H9 (cell line): ENCODE data around the gene GSTP1. TPM values are rescaled to one million over a fixed set of nuclear protein-coding genes. Genes with fewer than 3 reads are reported as not detected.
"Not testable (repeated sequence)": the region's sequence is repeated elsewhere in the genome, so short reads cannot be mapped to it uniquely, and the experiment has no call there.

Experiments
- DNase-seq: peaks from one replicate; pipeline ENCODE4 v3.0.0-alpha.2; 2017
- H2AFZ ChIP-seq: one replicate; pipeline ENCODE4 v1.6.1; 2013; ENCODE audit warnings: mild to moderate bottlenecking, low read length, control low read depth, moderate library complexity
- H2AK5ac ChIP-seq: 2 replicates; pipeline ENCODE4 v1.6.1; 2013; ENCODE audit warnings: low read length, control low read depth, mixed read lengths; ENCODE audit not compliant: insufficient read length
- H2BK120ac ChIP-seq: one replicate; pipeline ENCODE4 v1.6.1; 2013; ENCODE audit warnings: low read depth, mild to moderate bottlenecking, low read length, control low read depth, inconsistent platforms; ENCODE audit not compliant: poor library complexity, severe bottlenecking
- H2BK12ac ChIP-seq: 2 replicates; pipeline ENCODE4 v1.6.1; 2013; ENCODE audit warnings: low read length, control low read depth, mixed read lengths, low read depth; ENCODE audit not compliant: insufficient read length
- H2BK15ac ChIP-seq: 2 replicates; pipeline ENCODE4 v1.6.1; 2013; ENCODE audit warnings: low read depth, low read length, control low read depth
- H2BK20ac ChIP-seq: one replicate; pipeline ENCODE4 v1.6.1; 2013; ENCODE audit warnings: low read depth, mild to moderate bottlenecking, low read length, control low read depth, inconsistent platforms; ENCODE audit not compliant: poor library complexity, severe bottlenecking
- H2BK5ac ChIP-seq: 2 replicates; pipeline ENCODE4 v1.6.1; 2013; ENCODE audit warnings: low read length, control low read depth, mixed read lengths; ENCODE audit not compliant: insufficient read length
- H3K14ac ChIP-seq: 2 replicates; pipeline ENCODE4 v1.6.1; 2013; ENCODE audit warnings: low read length, control low read depth; ENCODE audit not compliant: insufficient read depth
- H3K18ac ChIP-seq: 2 replicates; pipeline ENCODE4 v1.6.1; 2013; ENCODE audit warnings: low read depth, mild to moderate bottlenecking, mixed read lengths, low read length, control low read depth; ENCODE audit not compliant: insufficient read length
- H3K23ac ChIP-seq: 2 replicates; pipeline ENCODE4 v1.6.1; 2013; ENCODE audit warnings: low read length, control low read depth, mixed read lengths, low read depth; ENCODE audit not compliant: insufficient read length
- H3K23me2 ChIP-seq: 2 replicates; pipeline ENCODE4 v1.6.1; 2013; ENCODE audit warnings: low read depth, mild to moderate bottlenecking, mixed read lengths, low read length, control low read depth; ENCODE audit not compliant: insufficient read length, poor library complexity, severe bottlenecking
- H3K27ac ChIP-seq: 2 replicates; pipeline ENCODE4 v1.5.1; 2013; ENCODE audit warnings: low read length, control low read depth, mixed read lengths, low read depth; ENCODE audit not compliant: insufficient read length
- H3K27me3 ChIP-seq: 2 replicates; pipeline ENCODE4 v1.6.1; 2013; ENCODE audit warnings: low read length, control low read depth, inconsistent platforms; ENCODE audit not compliant: insufficient read depth
- H3K4ac ChIP-seq: 2 replicates; pipeline ENCODE4 v1.6.1; 2013; ENCODE audit warnings: low read depth, mild to moderate bottlenecking, control low read depth, inconsistent platforms, low read length, moderate library complexity
- H3K4me1 ChIP-seq: 2 replicates; pipeline ENCODE4 v1.6.1; 2013; ENCODE audit warnings: low read length, control low read depth, inconsistent platforms; ENCODE audit not compliant: insufficient read depth
- H3K4me2 ChIP-seq: 2 replicates; pipeline ENCODE4 v1.6.1; 2013; ENCODE audit warnings: low read length, control low read depth, mixed read lengths; ENCODE audit not compliant: insufficient read length, insufficient read depth
- H3K56ac ChIP-seq: 2 replicates; pipeline ENCODE4 v1.6.1; 2013; ENCODE audit warnings: low read depth, mild to moderate bottlenecking, mixed read lengths, low read length, control low read depth; ENCODE audit not compliant: insufficient read length
- H3K79me1 ChIP-seq: 2 replicates; pipeline ENCODE4 v1.6.1; 2013; ENCODE audit warnings: low read depth, mild to moderate bottlenecking, moderate library complexity, low read length, control low read depth, inconsistent platforms; ENCODE audit not compliant: insufficient read depth, poor library complexity, severe bottlenecking
- H3K79me2 ChIP-seq: 2 replicates; pipeline ENCODE4 v1.6.1; 2013; ENCODE audit warnings: low read length, control low read depth, inconsistent platforms; ENCODE audit not compliant: insufficient read depth
- H3K9ac ChIP-seq: 2 replicates; pipeline ENCODE4 v1.6.1; 2013; ENCODE audit warnings: low read length, control low read depth, mixed read lengths; ENCODE audit not compliant: insufficient read length; ENCODE audit errors: extremely low read depth
- H3K9me3 ChIP-seq: one replicate; pipeline ENCODE4 v1.6.1; 2013; ENCODE audit warnings: low read depth, low read length, inconsistent platforms; ENCODE audit not compliant: control insufficient read depth
- H3T11ph ChIP-seq: one replicate; pipeline ENCODE4 v1.6.1; 2013; ENCODE audit warnings: mild to moderate bottlenecking, low read length, control low read depth, inconsistent platforms
- H4K20me1 ChIP-seq: one replicate; pipeline ENCODE4 v1.6.1; 2013; ENCODE audit not compliant: control insufficient read depth, insufficient read length, insufficient read depth
- H4K5ac ChIP-seq: 2 replicates; pipeline ENCODE4 v1.6.1; 2013; ENCODE audit warnings: low read depth, mild to moderate bottlenecking, mixed read lengths, low read length, control low read depth; ENCODE audit not compliant: insufficient read length
- H4K8ac ChIP-seq: replicated peaks from 2 replicates; pipeline ENCODE4 v1.6.1; 2013; ENCODE audit warnings: low read length, control low read depth, mixed read lengths, low read depth; ENCODE audit not compliant: insufficient read length
- H4K91ac ChIP-seq: 2 replicates; pipeline ENCODE4 v1.6.1; 2013; ENCODE audit warnings: low read depth, mild to moderate bottlenecking, moderate library complexity, mixed read lengths, low read length, control low read depth; ENCODE audit not compliant: insufficient read length
- H3K27ac Mint-ChIP-seq, 3 experiments: 2 replicates in 2 of 3; 3 replicates in 1 of 3; pipeline ENCODE4 v1.8.0; 2020 to 2021; ENCODE audit warnings: mixed read lengths in 3 of 3, mild to moderate bottlenecking in 1 of 3, moderate library complexity in 1 of 3
- H3K27me3 Mint-ChIP-seq: 2 replicates; pipeline ENCODE4 v1.8.0; 2021; ENCODE audit warnings: low read depth, mild to moderate bottlenecking, moderate library complexity, mixed read lengths
- H3K36me3 Mint-ChIP-seq, 3 experiments: 2 replicates in 2 of 3; 3 replicates in 1 of 3; pipeline ENCODE4 v1.8.0; 2020 to 2021; ENCODE audit warnings: low read depth in 3 of 3, mixed read lengths in 3 of 3; ENCODE audit not compliant: insufficient read depth in 1 of 3
- H3K4me1 Mint-ChIP-seq, 2 experiments: 2 replicates each; pipeline ENCODE4 v1.8.0; 2020; ENCODE audit warnings: mixed read lengths in 2 of 2
- H3K4me3 Mint-ChIP-seq, 2 experiments: 2 replicates in 1 of 2; 3 replicates in 1 of 2; pipeline ENCODE4 v1.8.0; 2020 to 2021; ENCODE audit warnings: mild to moderate bottlenecking in 2 of 2, mixed read lengths in 2 of 2, moderate library complexity in 1 of 2
- H3K9me3 Mint-ChIP-seq, 2 experiments: 2 replicates in 1 of 2; 3 replicates in 1 of 2; pipeline ENCODE4 v1.8.0; 2020; ENCODE audit warnings: mild to moderate bottlenecking in 2 of 2, mixed read lengths in 2 of 2, moderate library complexity in 1 of 2
- CTCF ChIP-seq: fragments of 200-600 bp; sonication (generic); conservative IDR thresholded peaks from 3 replicates; pipeline ENCODE4 v1.8.0; 2021; ENCODE audit warnings: antibody characterized with exemption, mild to moderate bottlenecking
- WGBS: extraction: QIAGEN DNeasy Blood & Tissue Kit; methylation state at CpG from one replicate; pipeline ENCODE4 v1.1.7; 2013; ENCODE audit warnings: missing lambda C conversion rate, low lambda C conversion rate, mixed read lengths; ENCODE audit not compliant: insufficient read length; ENCODE audit errors: extremely low coverage; 5-methylcytosine and 5-hydroxymethylcytosine counted together
- total RNA-seq: library from RNA; stranded (reverse); gene quantifications from 2 replicates; pipeline ENCODE4 v1.2.1, GENCODE V29; 2021

GSTP1 gene
- total RNA-seq, 1 experiment from 2014 or later = 1,469 TPM

- no peaks in the 10 kb centered on the region for H3K79me1 ChIP-seq
- H3K56ac ChIP-seq = no peak overlapping the region
- DNase-seq = no peak
- no peak overlapping the region for H3K23ac ChIP-seq
- no peak for TF ChIP-seq CTCF
- no peak overlapping the region for H4K91ac ChIP-seq
- peaks cover 6% of the 10 kb centered on the region for H3K27me3 Mint-ChIP-seq
- no peak overlapping the region for H2BK12ac ChIP-seq
- no peak overlapping the region for H3K4me2 ChIP-seq
- H2BK15ac ChIP-seq = no peak overlapping the region
- no peak overlapping the region for H4K5ac ChIP-seq
- H3K9ac ChIP-seq = no peak overlapping the region
- H2BK20ac ChIP-seq = no peak overlapping the region
- no peak overlapping the region for H3K4me3 Mint-ChIP-seq
- H3K27me3 ChIP-seq = no peaks in the 10 kb centered on the region
- H3K36me3 Mint-ChIP-seq = peaks cover 2 to 15% (median 3%) of the 10 kb centered on the region in 3 experiments; a peak in 4 of 7 replicates
- H3K79me2 ChIP-seq = no peaks in the 10 kb centered on the region
- H3K18ac ChIP-seq = no peak overlapping the region
- H3K27ac ChIP-seq = no peak overlapping the region
- H2BK120ac ChIP-seq = no peak overlapping the region
- H3K4ac ChIP-seq = no peak overlapping the region
- H3K14ac ChIP-seq = no peak overlapping the region
- H2BK5ac ChIP-seq = no peak overlapping the region
- H3K4me1 Mint-ChIP-seq = peaks cover 14 to 22% of the 10 kb centered on the region in 2 experiments
- no peaks in the 10 kb centered on the region for H3K23me2 ChIP-seq
- H3K9me3 ChIP-seq = no peaks in the 10 kb centered on the region
- no peak overlapping the region for H2AK5ac ChIP-seq
- peaks cover 3% of the 10 kb centered on the region for H4K20me1 ChIP-seq
- no peak overlapping the region for H3K27ac Mint-ChIP-seq
- no peak overlapping the region for H2AFZ ChIP-seq
- H3K9me3 Mint-ChIP-seq = peaks cover 18 to 22% of the 10 kb centered on the region in 2 experiments
- H4K8ac ChIP-seq = no peak overlapping the region
- H3T11ph ChIP-seq = no peak overlapping the region
- H3K4me1 ChIP-seq = no peaks in the 10 kb centered on the region
- no CpG with 5 or more reads among the region's 1 CpG for WGBS
Observed at GRCh38 chr11:67596753-67597300, 13.2 kb downstream of the GSTP1 start.

GRCh38 chr11:67597458-67597857 is 13.8 kb downstream of the GSTP1 start:
- H3K36me3 Mint-ChIP-seq = peaks cover 2 to 15% (median 3%) of the 10 kb centered on the region in 3 experiments; a peak in 4 of 7 replicates
- not testable (repeated sequence) for H3K18ac ChIP-seq, H3K4ac ChIP-seq, H4K8ac ChIP-seq, H3K27me3 ChIP-seq, H2AK5ac ChIP-seq, H2BK20ac ChIP-seq, H2BK15ac ChIP-seq, H3K9ac ChIP-seq, H2BK120ac ChIP-seq, H2BK5ac ChIP-seq, H3K4me2 ChIP-seq, H3K4me3 Mint-ChIP-seq, H3K27me3 Mint-ChIP-seq, H4K91ac ChIP-seq, H2AFZ ChIP-seq, DNase-seq, H3K79me2 ChIP-seq, H3K27ac Mint-ChIP-seq, H3K27ac ChIP-seq, H3K56ac ChIP-seq, H3K14ac ChIP-seq, H3K9me3 ChIP-seq, H3K23ac ChIP-seq, H2BK12ac ChIP-seq, H4K20me1 ChIP-seq, H3K4me1 ChIP-seq, H3K23me2 ChIP-seq, H3K79me1 ChIP-seq, H3T11ph ChIP-seq, H4K5ac ChIP-seq
- peaks cover 14 to 22% of the 10 kb centered on the region in 2 experiments for H3K4me1 Mint-ChIP-seq
- no CpG with 5 or more reads among the region's 3 CpGs for WGBS
- H3K9me3 Mint-ChIP-seq = peaks cover 18 to 25% of the 10 kb centered on the region in 2 experiments
